ENCODE measurements around the gene FOXS1. TPM values are rescaled to one million over a fixed set of nuclear protein-coding genes. Genes with fewer than 3 reads are reported as not detected.

Gene FOXS1
- not detected in 2 replicates for total RNA-seq

GRCh38 chr20:31845300-31845863 lies at the start of gene FOXS1:
Gene FOXS1 (minus strand): TSS chr20:31845604. CDS start chr20:31845542, 62 bp downstream.

GRCh38 chr20:31869942-31870725 lies 24.7 kb upstream of the FOXS1 start, which contains the start of the genes DUSP15 and TTLL9:
Gene DUSP15 (minus strand): TSS chr20:31870527. CDS start chr20:31870337, 190 bp downstream.
Gene TTLL9 (plus strand): TSS chr20:31870634. CDS start chr20:31871127, 493 bp downstream.

GRCh38 chr20:31819083-31819784 lies 26.2 kb downstream of the FOXS1 start, which contains the start of gene MYLK2:
Gene MYLK2 (plus strand): TSS chr20:31819356. CDS start chr20:31819581, 225 bp downstream.

Other genes starting within 250 kb of the FOXS1 start
- 149 and 278 TPM in 2 replicates for gene ID1, start 240.3 kb downstream of the FOXS1 start, total RNA-seq
- not detected in 2 replicates for gene COX4I2, start 207.7 kb downstream of the FOXS1 start, total RNA-seq
- 118 and 185 TPM in 2 replicates for gene BCL2L1, start 122.7 kb downstream of the FOXS1 start, total RNA-seq
- 36.5 and 95.4 TPM in 2 replicates for gene TPX2, start 106.3 kb downstream of the FOXS1 start, total RNA-seq
- not detected in 2 replicates for gene MYLK2, start 26.2 kb downstream of the FOXS1 start, total RNA-seq
- gene DUSP15, start 24.9 kb upstream of the FOXS1 start, total RNA-seq, result 0.23 TPM in 1 of 2 replicates, not detected in the other
- not detected in 2 replicates for gene TTLL9, start 25.0 kb upstream of the FOXS1 start, total RNA-seq
- gene PDRG1, start 106.4 kb upstream of the FOXS1 start, total RNA-seq, result 10.8 and 13.2 TPM in 2 replicates
- not detected in 2 replicates for gene XKR7, start 122.5 kb upstream of the FOXS1 start, total RNA-seq
- gene CCM2L, start 164.8 kb upstream of the FOXS1 start, total RNA-seq, result not detected in 2 replicates
- gene HCK, start 206.6 kb upstream of the FOXS1 start, total RNA-seq, result not detected in 2 replicates